ENCODE results near the gene SNCAIP. TPM values are rescaled to one million over a fixed set of nuclear protein-coding genes. Genes with fewer than 3 reads are reported as not detected.

Gene SNCAIP
- total and polyA plus RNA-seq, 7 experiments from 2014 or later, result 0.17 TPM; not detected in 6

GRCh38 chr5:122322801-122323548, 10.9 kb downstream of the SNCAIP start:
- no peaks in the 10 kb centered on the region for H3K4me1 ChIP-seq (ENCODE audit: control insufficient read depth in 2 of 2, insufficient read depth in 2 of 2, low read length in 2 of 2)
- POLR2A ChIA-PET, result no interaction called here
- no peaks in the 10 kb centered on the region for H3K27me3 ChIP-seq (ENCODE audit: control insufficient read depth in 2 of 2, insufficient read depth in 2 of 2, low read length in 2 of 2)
- Mint-ChIP-seq H3K4me3 (no peak overlapping the region), H3K36me3 (no peaks in the 10 kb centered on the region), H3K4me1 (no peaks in the 10 kb centered on the region), H3K9me3 (peaks cover 0 to 2% (median 0%) of the 10 kb centered on the region in 11 donors), H3K27ac (no peak overlapping the region), H3K27me3 (peaks cover 0 to 9% (median 3%) of the 10 kb centered on the region in 5 donors)
- CTCF ChIA-PET, result no interaction called here
- DNase-seq, result no peak
- H3K27ac ChIP-seq (ENCODE audit: low read depth, low read length), result no peak overlapping the region
- H3K36me3 ChIP-seq (ENCODE audit: control insufficient read depth in 2 of 3, insufficient read depth in 3 of 3, low read length in 3 of 3), result no peaks in the 10 kb centered on the region
- intact Hi-C loops (cut with micrococcal nuclease), result no loop called here
- H3K9me3 ChIP-seq (ENCODE audit: control insufficient read depth in 2 of 3, low read length in 3 of 3), result no peaks in the 10 kb centered on the region
- ATAC-seq, result no peak
- no peak overlapping the region for H3K4me3 ChIP-seq (ENCODE audit: low read length)

DNA sequence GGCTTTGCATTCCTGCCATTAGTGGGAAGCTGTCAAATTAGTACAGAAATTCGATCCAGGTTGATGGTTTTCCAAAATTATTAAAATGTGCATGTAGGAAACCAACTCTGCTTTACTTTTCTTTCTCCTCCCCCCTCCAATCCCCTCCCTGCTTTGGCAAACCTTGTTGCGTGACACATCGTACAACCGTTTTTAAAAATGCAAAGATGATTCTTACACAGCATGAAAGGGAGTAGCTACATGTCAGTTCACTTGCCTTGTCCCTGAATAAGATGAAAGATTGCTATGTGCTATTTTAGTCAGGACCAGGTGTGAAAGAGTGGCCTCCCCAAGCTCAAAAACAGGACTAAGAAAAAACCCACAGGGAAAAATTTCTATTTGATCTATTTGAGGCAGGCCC, 11.7 kb downstream of the SNCAIP start:
- H3K4me3 Mint-ChIP-seq, result no peak overlapping the region
- Histone ChIP-seq H3K9me3 (ENCODE audit: control insufficient read depth in 2 of 3, low read length in 3 of 3) (no peaks in the 10 kb centered on the region), H3K4me3 (ENCODE audit: low read length) (no peak overlapping the region), H3K4me1 (ENCODE audit: control insufficient read depth in 2 of 2, insufficient read depth in 2 of 2, low read length in 2 of 2) (no peaks in the 10 kb centered on the region), H3K27ac (ENCODE audit: low read depth, low read length) (no peak overlapping the region), H3K27me3 (ENCODE audit: control insufficient read depth in 2 of 2, insufficient read depth in 2 of 2, low read length in 2 of 2) (no peaks in the 10 kb centered on the region), H3K36me3 (ENCODE audit: control insufficient read depth in 2 of 3, insufficient read depth in 3 of 3, low read length in 3 of 3) (no peaks in the 10 kb centered on the region)
- peaks cover 0 to 9% (median 3%) of the 10 kb centered on the region in 5 donors for H3K27me3 Mint-ChIP-seq
- ATAC-seq (no peak), DNase-seq (no peak)
- no peaks in the 10 kb centered on the region for H3K4me1 Mint-ChIP-seq
- H3K27ac Mint-ChIP-seq, result no peak overlapping the region
- CTCF ChIA-PET, result no interaction called here
- no peaks in the 10 kb centered on the region for H3K36me3 Mint-ChIP-seq
- peaks cover 0 to 2% (median 0%) of the 10 kb centered on the region in 11 donors for H3K9me3 Mint-ChIP-seq
- intact Hi-C loops (cut with micrococcal nuclease), result no loop called here
- POLR2A ChIA-PET, result no interaction called here

DNA sequence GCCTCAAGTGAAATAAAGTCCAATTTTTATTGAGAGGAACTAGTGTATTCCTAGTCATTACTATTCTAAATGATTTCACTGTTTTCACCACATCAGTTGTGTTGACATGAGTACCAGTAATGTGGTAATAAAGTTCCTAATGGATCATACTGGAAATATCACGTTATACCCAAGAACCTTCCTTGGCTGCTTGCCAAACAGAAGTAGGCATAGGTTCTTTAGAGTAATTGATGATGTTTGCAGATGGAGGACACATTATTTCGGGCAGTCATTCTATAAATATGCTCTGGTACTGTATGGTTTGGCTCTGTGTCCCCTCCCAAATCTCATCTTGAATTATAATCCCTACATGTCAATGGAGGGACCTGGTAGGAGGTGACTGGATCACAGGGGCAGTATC, 15.1 kb downstream of the SNCAIP start:
- Mint-ChIP-seq H3K4me3 (no peak overlapping the region), H3K36me3 (no peaks in the 10 kb centered on the region), H3K27me3 (no peaks in the 10 kb centered on the region), H3K9me3 (peaks cover 0 to 2% (median 0%) of the 10 kb centered on the region in 11 donors), H3K27ac (no peak overlapping the region), H3K4me1 (no peaks in the 10 kb centered on the region)
- ATAC-seq (no peak), DNase-seq (no peak)
- Histone ChIP-seq H3K4me1 (ENCODE audit: control insufficient read depth in 2 of 2, insufficient read depth in 2 of 2, low read length in 2 of 2) (no peaks in the 10 kb centered on the region), H3K27ac (ENCODE audit: low read depth, low read length) (no peak overlapping the region), H3K9me3 (ENCODE audit: control insufficient read depth in 2 of 3, low read length in 3 of 3) (no peaks in the 10 kb centered on the region), H3K36me3 (ENCODE audit: control insufficient read depth in 2 of 3, insufficient read depth in 3 of 3, low read length in 3 of 3) (no peaks in the 10 kb centered on the region), H3K27me3 (ENCODE audit: control insufficient read depth in 2 of 2, insufficient read depth in 2 of 2, low read length in 2 of 2) (no peaks in the 10 kb centered on the region), H3K4me3 (ENCODE audit: low read length) (no peak overlapping the region)
- POLR2A ChIA-PET, result no interaction called here
- CTCF ChIA-PET, result no interaction called here
- intact Hi-C loops (cut with micrococcal nuclease), result no loop called here

GRCh38 chr5:122330881-122331280, 18.8 kb downstream of the SNCAIP start:
- H3K36me3 Mint-ChIP-seq, result no peaks in the 10 kb centered on the region
- peaks cover 0 to 5% (median 0%) of the 10 kb centered on the region in 11 donors for H3K9me3 Mint-ChIP-seq
- no peaks in the 10 kb centered on the region for H3K9me3 ChIP-seq (ENCODE audit: control insufficient read depth in 2 of 3, low read length in 3 of 3)
- CTCF ChIA-PET, result no interaction called here
- intact Hi-C loops (cut with micrococcal nuclease), result no loop called here
- DNase-seq (no peak), ATAC-seq (no peak)
- no peaks in the 10 kb centered on the region for H3K36me3 ChIP-seq (ENCODE audit: control insufficient read depth in 2 of 3, insufficient read depth in 3 of 3, low read length in 3 of 3)
- no peak overlapping the region for H3K4me3 ChIP-seq (ENCODE audit: low read length)
- H3K27me3 ChIP-seq (ENCODE audit: control insufficient read depth in 2 of 2, insufficient read depth in 2 of 2, low read length in 2 of 2), result no peaks in the 10 kb centered on the region
- no peak overlapping the region for H3K27ac Mint-ChIP-seq
- no peaks in the 10 kb centered on the region for H3K4me1 Mint-ChIP-seq
- H3K4me1 ChIP-seq (ENCODE audit: control insufficient read depth in 2 of 2, insufficient read depth in 2 of 2, low read length in 2 of 2), result no peaks in the 10 kb centered on the region
- H3K27ac ChIP-seq (ENCODE audit: low read depth, low read length), result no peak overlapping the region
- H3K4me3 Mint-ChIP-seq, result no peak overlapping the region
- POLR2A ChIA-PET, result no interaction called here
- H3K27me3 Mint-ChIP-seq, result peaks cover 0 to 5% (median 0%) of the 10 kb centered on the region in 5 donors

DNA sequence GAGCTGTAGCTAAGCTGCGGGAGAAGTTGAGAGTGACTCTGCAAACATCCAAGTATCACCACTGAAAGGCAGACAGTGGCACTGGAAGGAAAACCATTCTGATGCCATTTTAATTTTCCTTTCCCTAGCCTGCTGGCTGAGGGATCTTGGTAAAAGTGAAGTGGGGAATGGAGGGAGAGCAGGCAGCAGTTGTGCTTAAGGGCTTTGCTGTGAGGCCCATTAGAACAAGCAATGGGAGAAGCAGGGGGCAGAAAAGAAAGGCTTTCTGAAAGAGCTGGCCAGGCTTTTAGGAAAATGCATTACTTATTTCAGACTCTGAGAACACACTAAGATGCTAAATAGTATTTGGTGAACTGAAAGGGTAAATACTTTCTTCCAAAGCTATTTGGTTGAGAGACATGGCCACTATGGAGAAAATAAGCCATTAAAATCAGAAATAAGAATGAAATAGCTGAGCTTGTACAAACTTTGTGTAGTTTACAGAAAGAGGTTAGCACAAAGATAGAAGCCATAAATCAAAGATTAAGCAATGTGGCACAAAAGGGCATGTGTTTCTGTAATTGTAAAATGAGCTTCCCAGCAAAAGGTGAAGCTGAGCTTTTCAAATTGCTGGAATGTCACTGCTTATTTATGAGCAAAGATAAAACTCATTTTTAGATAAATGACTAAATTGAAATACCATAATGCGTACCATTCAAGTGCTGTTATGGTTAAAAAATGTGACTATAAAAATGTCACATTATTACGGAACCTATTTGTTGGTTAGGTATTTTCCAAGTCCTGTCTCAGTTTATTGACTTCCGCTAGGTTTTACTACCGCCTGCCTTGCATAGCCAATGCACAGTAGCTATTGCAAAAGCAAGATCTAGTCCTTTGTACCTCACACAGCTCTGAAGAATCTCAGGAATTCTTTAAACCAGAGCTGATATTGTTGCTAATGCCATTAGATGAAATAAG, 20.8 kb downstream of the SNCAIP start:
- Mint-ChIP-seq H3K27me3 (peaks cover 0 to 5% (median 0%) of the 10 kb centered on the region in 5 donors), H3K4me3 (no peak overlapping the region), H3K27ac (no peak overlapping the region), H3K9me3 (peaks cover 0 to 5% (median 0%) of the 10 kb centered on the region in 11 donors), H3K36me3 (no peaks in the 10 kb centered on the region), H3K4me1 (no peaks in the 10 kb centered on the region)
- no peak for ATAC-seq
- H3K9me3 ChIP-seq (ENCODE audit: control insufficient read depth in 2 of 3, low read length in 3 of 3), result no peaks in the 10 kb centered on the region
- no peaks in the 10 kb centered on the region for H3K36me3 ChIP-seq (ENCODE audit: control insufficient read depth in 2 of 3, insufficient read depth in 3 of 3, low read length in 3 of 3)
- ChIA-PET POLR2A (no interaction called here), CTCF (no interaction called here)
- H3K27ac ChIP-seq (ENCODE audit: low read depth, low read length), result no peak overlapping the region
- H3K4me1 ChIP-seq (ENCODE audit: control insufficient read depth in 2 of 2, insufficient read depth in 2 of 2, low read length in 2 of 2), result no peaks in the 10 kb centered on the region
- DNase-seq, result no peak
- intact Hi-C loops (cut with micrococcal nuclease), result no loop called here
- no peaks in the 10 kb centered on the region for H3K27me3 ChIP-seq (ENCODE audit: control insufficient read depth in 2 of 2, insufficient read depth in 2 of 2, low read length in 2 of 2)
- no peak overlapping the region for H3K4me3 ChIP-seq (ENCODE audit: low read length)

GRCh38 chr5:122333564-122333963, 21.5 kb downstream of the SNCAIP start:
- no peaks in the 10 kb centered on the region for H3K36me3 Mint-ChIP-seq
- DNase-seq, result no peak
- H3K9me3 Mint-ChIP-seq, result peaks cover 0 to 5% (median 0%) of the 10 kb centered on the region in 11 donors
- H3K27ac Mint-ChIP-seq, result no peak overlapping the region
- intact Hi-C loops (cut with micrococcal nuclease), result no loop called here
- no peak overlapping the region for H3K4me3 Mint-ChIP-seq
- H3K4me1 Mint-ChIP-seq, result no peaks in the 10 kb centered on the region
- POLR2A ChIA-PET, result no interaction called here
- Histone ChIP-seq H3K27ac (ENCODE audit: low read depth, low read length) (no peak overlapping the region), H3K4me3 (ENCODE audit: low read length) (no peak overlapping the region), H3K4me1 (ENCODE audit: control insufficient read depth in 2 of 2, insufficient read depth in 2 of 2, low read length in 2 of 2) (no peaks in the 10 kb centered on the region), H3K36me3 (ENCODE audit: control insufficient read depth in 2 of 3, insufficient read depth in 3 of 3, low read length in 3 of 3) (no peaks in the 10 kb centered on the region), H3K9me3 (ENCODE audit: control insufficient read depth in 2 of 3, low read length in 3 of 3) (no peaks in the 10 kb centered on the region), H3K27me3 (ENCODE audit: control insufficient read depth in 2 of 2, insufficient read depth in 2 of 2, low read length in 2 of 2) (no peaks in the 10 kb centered on the region)
- CTCF ChIA-PET, result no interaction called here
- no peak for ATAC-seq
- peaks cover 0 to 5% (median 0%) of the 10 kb centered on the region in 5 donors for H3K27me3 Mint-ChIP-seq

All from naive thymus-derived CD4-positive, alpha-beta T cell (primary cell).